Measurements from ENCODE around the gene KCNC1.

Gene KCNC1

DNA sequence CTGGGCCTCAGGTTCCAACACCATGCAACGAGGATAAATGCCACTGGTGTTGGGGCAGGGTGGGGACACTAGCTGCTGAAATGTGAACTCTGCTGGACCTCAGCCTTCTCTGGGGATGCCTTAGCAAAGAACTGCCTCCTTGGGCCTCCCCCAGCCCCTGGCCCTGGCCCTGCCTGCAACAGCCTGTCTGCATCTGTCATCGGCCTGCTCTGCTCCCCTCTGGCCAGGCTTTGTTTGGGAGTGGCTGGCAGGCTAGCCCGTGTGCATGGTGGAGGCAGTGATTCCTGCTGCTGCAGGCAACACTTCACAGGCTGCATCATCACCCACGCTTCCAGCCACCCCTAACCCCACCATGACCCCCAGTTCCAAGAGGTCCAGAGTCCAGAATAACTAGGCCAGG lies 26.8 kb upstream of the KCNC1 start:
- in situ Hi-C loops (cut with HindIII; ENCODE audit: low pct_ligation_motif_present, low sequenced_read_pairs) = no loop called here
- Histone ChIP-seq H3K36me3 (replicated peaks) (no peaks in the 10 kb centered on the region), H3K27ac (no peak overlapping the region), H3K4me3 (ENCODE audit: low read depth, low read length) (no peak overlapping the region), H3K27me3 (replicated peaks) (no peaks in the 10 kb centered on the region)
- TF ChIP-seq, protein P1, sequence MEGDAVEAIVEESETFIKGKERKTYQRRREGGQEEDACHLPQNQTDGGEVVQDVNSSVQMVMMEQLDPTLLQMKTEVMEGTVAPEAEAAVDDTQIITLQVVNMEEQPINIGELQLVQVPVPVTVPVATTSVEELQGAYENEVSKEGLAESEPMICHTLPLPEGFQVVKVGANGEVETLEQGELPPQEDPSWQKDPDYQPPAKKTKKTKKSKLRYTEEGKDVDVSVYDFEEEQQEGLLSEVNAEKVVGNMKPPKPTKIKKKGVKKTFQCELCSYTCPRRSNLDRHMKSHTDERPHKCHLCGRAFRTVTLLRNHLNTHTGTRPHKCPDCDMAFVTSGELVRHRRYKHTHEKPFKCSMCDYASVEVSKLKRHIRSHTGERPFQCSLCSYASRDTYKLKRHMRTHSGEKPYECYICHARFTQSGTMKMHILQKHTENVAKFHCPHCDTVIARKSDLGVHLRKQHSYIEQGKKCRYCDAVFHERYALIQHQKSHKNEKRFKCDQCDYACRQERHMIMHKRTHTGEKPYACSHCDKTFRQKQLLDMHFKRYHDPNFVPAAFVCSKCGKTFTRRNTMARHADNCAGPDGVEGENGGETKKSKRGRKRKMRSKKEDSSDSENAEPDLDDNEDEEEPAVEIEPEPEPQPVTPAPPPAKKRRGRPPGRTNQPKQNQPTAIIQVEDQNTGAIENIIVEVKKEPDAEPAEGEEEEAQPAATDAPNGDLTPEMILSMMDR (IDR thresholded peaks at IDR 0.05; ENCODE audit: low read depth, low read length, missing control alignments) = no peak
- DNase-seq = no peak

DNA sequence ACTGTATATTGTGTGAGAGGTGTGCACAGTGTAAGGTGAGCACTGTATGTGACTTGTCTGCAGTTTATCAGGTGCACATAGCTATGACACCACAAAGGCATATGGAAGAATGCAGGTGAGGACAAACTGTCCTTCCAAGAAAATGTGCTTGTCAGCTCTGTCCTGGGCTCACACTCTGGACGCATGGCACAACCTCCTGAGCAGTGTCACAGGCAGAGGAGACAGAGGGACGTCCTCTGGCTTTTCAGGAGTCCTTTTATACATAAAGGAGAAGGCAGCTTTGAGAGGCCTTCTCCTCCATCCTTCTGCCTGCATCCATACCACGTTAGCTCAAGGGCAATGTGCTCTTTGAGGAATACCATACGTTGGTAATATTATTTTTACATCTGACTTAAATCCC lies 22.7 kb upstream of the KCNC1 start:
- no peak for DNase-seq
- Histone ChIP-seq H3K27ac (no peak overlapping the region), H3K27me3 (replicated peaks) (peaks cover 13% of the 10 kb centered on the region), H3K36me3 (replicated peaks) (no peaks in the 10 kb centered on the region), H3K4me3 (ENCODE audit: low read depth, low read length) (no peak overlapping the region)
- in situ Hi-C loops (cut with HindIII; ENCODE audit: low pct_ligation_motif_present, low sequenced_read_pairs) = no loop called here
- TF ChIP-seq, protein P1 (IDR thresholded peaks at IDR 0.05; ENCODE audit: low read depth, low read length, missing control alignments) = no peak

DNA sequence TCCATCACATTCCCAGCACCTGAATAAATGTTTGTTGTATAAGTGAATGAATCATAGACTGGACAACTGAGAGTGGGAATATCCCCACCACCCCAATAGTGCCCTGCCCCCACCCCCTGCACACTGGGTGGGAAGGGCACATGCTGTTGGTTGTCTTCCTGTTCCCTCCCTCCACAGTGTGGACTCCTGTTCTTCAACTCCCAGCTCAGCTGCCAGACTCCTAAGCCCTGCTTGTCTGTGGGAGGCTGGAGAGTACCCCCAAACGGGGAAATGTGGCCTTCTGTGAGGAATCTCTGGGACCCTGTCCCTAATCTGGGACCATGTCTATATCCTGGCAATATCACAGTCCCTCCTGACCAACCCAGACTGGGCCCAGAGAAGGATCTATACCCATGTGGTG lies 20.7 kb upstream of the KCNC1 start:
- Histone ChIP-seq H3K27me3 (replicated peaks) (peaks cover 32% of the 10 kb centered on the region), H3K27ac (no peak overlapping the region), H3K4me3 (ENCODE audit: low read depth, low read length) (no peak overlapping the region), H3K36me3 (replicated peaks) (no peaks in the 10 kb centered on the region)
- TF ChIP-seq, protein P1 (IDR thresholded peaks at IDR 0.05; ENCODE audit: low read depth, low read length, missing control alignments) = no peak
- in situ Hi-C loops (cut with HindIII; ENCODE audit: low pct_ligation_motif_present, low sequenced_read_pairs) = no loop called here
- DNase-seq = no peak

DNA sequence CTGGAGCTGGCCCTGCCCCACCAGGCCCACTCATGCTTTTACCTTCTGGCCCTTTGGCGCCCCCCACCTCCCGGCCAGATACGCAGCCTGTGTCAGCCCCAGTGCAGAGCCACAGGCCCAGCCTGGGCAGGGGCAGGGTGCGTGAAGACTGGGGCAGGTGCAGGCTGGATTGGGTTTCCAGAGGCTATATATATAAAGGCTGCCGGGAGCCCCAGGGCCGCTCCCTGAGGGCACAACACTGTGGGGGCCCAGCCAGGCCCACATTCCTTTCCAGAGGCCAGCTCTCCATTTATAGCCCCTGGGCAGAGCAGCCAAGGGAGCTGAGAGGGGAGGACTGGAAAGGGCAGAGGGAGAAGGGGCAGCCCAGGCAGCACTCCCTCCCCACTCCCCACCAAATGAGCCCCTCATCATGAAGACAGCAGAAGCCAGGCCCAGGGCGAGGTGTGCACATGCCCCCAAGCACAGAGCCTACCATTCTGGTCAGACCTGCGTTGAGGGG lies 20.2 kb upstream of the KCNC1 start:
- in situ Hi-C loops (cut with HindIII; ENCODE audit: low pct_ligation_motif_present, low sequenced_read_pairs) = no loop called here
- Histone ChIP-seq H3K4me3 (ENCODE audit: low read depth, low read length) (no peak overlapping the region), H3K36me3 (replicated peaks) (no peaks in the 10 kb centered on the region), H3K27ac (no peak overlapping the region), H3K27me3 (replicated peaks) (peaks cover 38% of the 10 kb centered on the region)
- TF ChIP-seq, protein P1 (IDR thresholded peaks at IDR 0.05; ENCODE audit: low read depth, low read length, missing control alignments) = no peak
- DNase-seq = no peak

DNA sequence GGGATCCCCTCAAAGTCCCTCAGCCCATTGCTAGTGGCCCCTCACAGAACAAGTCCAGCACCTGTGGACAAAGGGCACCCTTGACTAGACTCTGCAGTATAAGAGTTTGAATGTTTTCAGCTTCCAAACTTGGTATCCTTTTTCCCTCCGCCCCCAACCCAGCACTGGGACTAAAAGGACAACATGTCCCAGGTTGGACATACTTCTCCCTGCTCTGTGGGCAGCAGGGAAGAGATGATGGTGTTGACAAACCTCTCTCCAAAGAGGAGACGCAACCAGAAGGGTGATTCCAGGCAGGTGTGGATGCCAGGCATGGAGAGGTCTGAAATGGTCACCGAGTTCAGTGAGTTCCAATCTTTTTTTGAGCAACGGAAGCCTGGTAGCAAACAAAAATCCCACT lies 19.7 kb upstream of the KCNC1 start:
- Histone ChIP-seq H3K27me3 (replicated peaks) (peaks cover 42% of the 10 kb centered on the region), H3K27ac (no peak overlapping the region), H3K4me3 (ENCODE audit: low read depth, low read length) (no peak overlapping the region), H3K36me3 (replicated peaks) (no peaks in the 10 kb centered on the region)
- no peak for DNase-seq
- in situ Hi-C loops (cut with HindIII; ENCODE audit: low pct_ligation_motif_present, low sequenced_read_pairs) = no loop called here
- TF ChIP-seq, protein P1 (IDR thresholded peaks at IDR 0.05; ENCODE audit: low read depth, low read length, missing control alignments) = no peak

DNA sequence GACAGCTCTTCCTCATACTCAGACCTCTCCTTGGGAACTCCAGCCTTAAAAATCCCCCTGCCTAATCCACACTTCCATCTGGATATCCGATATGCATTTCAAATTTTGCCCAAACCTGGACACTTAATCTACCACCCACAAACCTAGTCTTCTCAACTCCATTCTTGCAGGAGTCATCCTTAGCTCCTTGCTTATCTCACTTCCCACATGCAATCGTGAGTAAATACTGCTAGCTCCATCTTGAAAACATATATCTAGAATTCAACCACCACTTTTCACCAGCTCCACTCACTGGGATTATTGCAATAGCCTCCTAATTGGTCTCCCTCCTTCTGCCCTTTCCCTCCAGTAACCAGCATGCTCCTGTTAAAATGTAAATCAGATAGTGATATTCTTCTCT lies 17.8 kb upstream of the KCNC1 start:
- TF ChIP-seq, protein P1 (IDR thresholded peaks at IDR 0.05; ENCODE audit: low read depth, low read length, missing control alignments) = no peak
- no peak for DNase-seq
- in situ Hi-C loops (cut with HindIII; ENCODE audit: low pct_ligation_motif_present, low sequenced_read_pairs) = no loop called here
- no peak overlapping the region for H3K4me3 ChIP-seq (ENCODE audit: low read depth, low read length)
- no peaks in the 10 kb centered on the region for H3K36me3 ChIP-seq (replicated peaks)
- H3K27ac ChIP-seq = no peak overlapping the region
- H3K27me3 ChIP-seq (replicated peaks) = peaks cover 62% of the 10 kb centered on the region
